Glutamatergic neuron (in vitro differentiated cells): Measurements from ENCODE around the gene SNX19. TPM values are rescaled to one million over a fixed set of nuclear protein-coding genes. Genes with fewer than 3 reads are reported as not detected.

Experiments
- DNase-seq: peaks from one replicate; pipeline ENCODE4 v3.0.0; 2022
- H3K27ac Mint-ChIP-seq: one replicate; pipeline ENCODE4 v1.8.0; 2020; ENCODE audit warnings: mild to moderate bottlenecking, mixed read lengths, inconsistent platforms; ENCODE audit not compliant: unreplicated experiment
- H3K27me3 Mint-ChIP-seq: one replicate; pipeline ENCODE4 v1.8.0; 2020; ENCODE audit warnings: mild to moderate bottlenecking, moderate library complexity, mixed read lengths, inconsistent platforms; ENCODE audit not compliant: unreplicated experiment
- H3K36me3 Mint-ChIP-seq: one replicate; pipeline ENCODE4 v1.8.0; 2020; ENCODE audit warnings: mild to moderate bottlenecking, mixed read lengths, inconsistent platforms; ENCODE audit not compliant: unreplicated experiment
- H3K4me1 Mint-ChIP-seq: one replicate; pipeline ENCODE4 v1.8.0; 2020; ENCODE audit warnings: mild to moderate bottlenecking, low read depth, mixed read lengths, inconsistent platforms; ENCODE audit not compliant: unreplicated experiment
- H3K4me3 Mint-ChIP-seq: one replicate; pipeline ENCODE4 v1.8.0; 2020; ENCODE audit warnings: mild to moderate bottlenecking, mixed read lengths, inconsistent platforms; ENCODE audit not compliant: unreplicated experiment
- H3K9me3 Mint-ChIP-seq: one replicate; pipeline ENCODE4 v1.8.0; 2020; ENCODE audit warnings: mild to moderate bottlenecking, moderate library complexity, mixed read lengths, inconsistent platforms; ENCODE audit not compliant: unreplicated experiment
- CTCF ChIP-seq: fragments of 200-600 bp; sonication (generic); IDR thresholded peaks from one replicate; pipeline ENCODE4 v1.5.0; 2021; ENCODE audit not compliant: partially characterized antibody, unreplicated experiment
- total RNA-seq: library from RNA; stranded (reverse); fragmentation: NEBNext Ultra II Directional; extraction: Animal tissue kit (Norgen Biotek cat#: 25700); gene quantifications from one replicate; pipeline ENCODE4 v1.2.1, GENCODE V29; 2021; ENCODE audit not compliant: unreplicated experiment

SNX19 gene
- total RNA-seq, 1 donor from 2014 or later: 65.5 TPM

- H3K27ac Mint-ChIP-seq: no peak overlapping the region
- no peak for TF ChIP-seq CTCF
- peaks cover 1% of the 10 kb centered on the region for H3K4me1 Mint-ChIP-seq
- no peaks in the 10 kb centered on the region for H3K9me3 Mint-ChIP-seq
- no peak for DNase-seq
- H3K27me3 Mint-ChIP-seq: no peaks in the 10 kb centered on the region
- H3K36me3 Mint-ChIP-seq: no peaks in the 10 kb centered on the region
- H3K4me3 Mint-ChIP-seq: no peak overlapping the region
Observed at GRCh38 chr11:130882138-130882551, 34.1 kb downstream of the SNX19 start.

- no peak for TF ChIP-seq CTCF
- Mint-ChIP-seq H3K4me1 (peaks cover 1% of the 10 kb centered on the region), H3K27ac (no peak overlapping the region), H3K4me3 (no peak overlapping the region), H3K27me3 (no peaks in the 10 kb centered on the region), H3K36me3 (no peaks in the 10 kb centered on the region), H3K9me3 (no peaks in the 10 kb centered on the region)
- no peak for DNase-seq
Observed at GRCh38 chr11:130881475-130882137, 34.7 kb downstream of the SNX19 start.

GRCh38 chr11:130879836-130880235 is 36.4 kb downstream of the SNX19 start:
- Mint-ChIP-seq H3K36me3 (no peaks in the 10 kb centered on the region), H3K9me3 (no peaks in the 10 kb centered on the region), H3K27ac (no peak overlapping the region)

GRCh38 chr11:130876931-130877915 is 39.1 kb downstream of the SNX19 start:
- no peak for TF ChIP-seq CTCF
- no peak for DNase-seq
- Mint-ChIP-seq H3K9me3 (no peaks in the 10 kb centered on the region), H3K4me1 (no peaks in the 10 kb centered on the region), H3K4me3 (no peak overlapping the region), H3K36me3 (no peaks in the 10 kb centered on the region), H3K27ac (no peak overlapping the region), H3K27me3 (no peaks in the 10 kb centered on the region)

More at GRCh38 chr11:130879836-130880235, 36.4 kb downstream of the SNX19 start:
- H3K4me3 Mint-ChIP-seq: no peak overlapping the region
- TF ChIP-seq CTCF: no peak
- no peaks in the 10 kb centered on the region for H3K4me1 Mint-ChIP-seq
- H3K27me3 Mint-ChIP-seq: no peaks in the 10 kb centered on the region
- no peak for DNase-seq
